ENCODE measurements around the gene MDC1.

GRCh38 chr6:30651143-30651542, 65.9 kb downstream of the MDC1 start:
- TF ChIP-seq POLR2A (IDR thresholded peaks at IDR 0.05) = no peak
- TF ChIP-seq CTCF (IDR thresholded peaks at IDR 0.05) = no peak

Data from esophagus squamous epithelium (tissue), 4 donors.